A549 (cell line): ENCODE measurements around the gene SLC29A3. TPM values are rescaled to one million over a fixed set of nuclear protein-coding genes. Genes with fewer than 3 reads are reported as not detected.

Experiments
- ATAC-seq, 2 experiments: fragments of 200-7000 bp in 1 of 2; fragments of >200 bp in 1 of 2; cut with Nextera tagmentation in 1 of 2; cut with Tn5 transposase in 1 of 2; 3 replicates each; pipeline versions ENCODE4 v1.8.0 to v1.9.1; 2018 to 2020; ENCODE audit warnings: mild to moderate bottlenecking in 1 of 2, moderate library complexity in 1 of 2
- CTCF ChIA-PET: fragments of 300-600 bp; sonication (Branson Sonifier 250); formaldehyde crosslinking; extraction: SDS; loops from one replicate; lab custom pipeline; 2021; ENCODE audit warnings: antibody characterized with exemption, inconsistent platforms; lab: Yijun Ruan, JAX
- POLR2A ChIA-PET: fragments of 350-600 bp; formaldehyde crosslinking; extraction: SDS; loops from one replicate; lab custom pipeline; 2021; ENCODE audit warnings: antibody characterized with exemption, inconsistent platforms; lab: Yijun Ruan, JAX
- DNase-seq, 2 experiments: peaks; one replicate each; pipeline versions ENCODE4 v3.0.0 to v3.0.0-alpha.2; 2011 to 2016; ENCODE audit warnings: low read depth in 1 of 2, low spot score in 1 of 2
- FAIRE-seq: peaks from 2 replicates; lab custom pipeline; 2011; peaks lifted over from hg19 to GRCh38; lab: Jason Lieb, UNC
- H3K27ac ChIP-seq, 2 experiments: fragments of >200 bp; sonication (Bioruptor Twin); formaldehyde crosslinking; 3 replicates each; pipeline ENCODE4 v1.5.1; 2016 to 2017
- H3K4me1 ChIP-seq: fragments of >200 bp; sonication (Bioruptor Twin); formaldehyde crosslinking; 3 replicates; pipeline ENCODE4 v1.6.1; 2016
- H3K4me2 ChIP-seq: fragments of >200 bp; sonication (Bioruptor Twin); formaldehyde crosslinking; 3 replicates; pipeline ENCODE4 v1.6.1; 2016
- H3K4me3 ChIP-seq: fragments of >200 bp; sonication (Bioruptor Twin); formaldehyde crosslinking; 3 replicates; pipeline ENCODE4 v1.5.1; 2016
- H3K9me3 ChIP-seq: fragments of >200 bp; sonication (Bioruptor Twin); formaldehyde crosslinking; 3 replicates; pipeline ENCODE4 v1.6.1; 2016
- CEBPB ChIP-seq, 2 experiments: fragments of >200 bp in 1 of 2; sonication (Bioruptor Twin) in 1 of 2; formaldehyde crosslinking in 1 of 2; IDR thresholded peaks; 2 replicates each; pipeline ENCODE4 v1.6.1; 2012 to 2016
- FOSL2 ChIP-seq, 2 experiments: fragments of 450-650 bp in 1 of 2; fragments of >200 bp in 1 of 2; sonication (Bioruptor Twin) in 1 of 2; formaldehyde crosslinking; IDR thresholded peaks; 2 replicates each; pipeline versions ENCODE4 v1.5.0 to v1.6.1; 2016 to 2020; ENCODE audit warnings: mild to moderate bottlenecking in 1 of 2, moderate library complexity in 1 of 2
- FOXS1 ChIP-seq: fragments of 250-450 bp; sonication (Bioruptor Pico); IDR thresholded peaks from 2 replicates; pipeline ENCODE4 v1.5.0; 2020; ENCODE audit warnings: mild to moderate bottlenecking, moderate library complexity
- HOXA7 ChIP-seq: fragments of 250-450 bp; sonication (Bioruptor Pico); IDR thresholded peaks from 2 replicates; pipeline ENCODE4 v1.5.0; 2020; ENCODE audit warnings: mild to moderate bottlenecking, moderate library complexity
- KDM1A ChIP-seq: fragments of 200-600 bp; sonication (generic); IDR thresholded peaks from 2 replicates; pipeline ENCODE4 v1.6.1; 2016; ENCODE audit warnings: low read depth, mild to moderate bottlenecking
- MAZ ChIP-seq: fragments of 150-350 bp; IDR thresholded peaks from 2 replicates; pipeline ENCODE4 v1.6.1; 2014; ENCODE audit warnings: antibody characterized with exemption, low read depth, low read length, borderline replicate concordance
- NR3C1 ChIP-seq: fragments of >200 bp; sonication (Bioruptor Twin); formaldehyde crosslinking; IDR thresholded peaks from 3 replicates; pipeline ENCODE4 v1.6.1; 2017
- POLR2AphosphoS2 ChIP-seq: conservative IDR thresholded peaks from 2 replicates; pipeline ENCODE4 v1.6.1; 2012; ENCODE audit warnings: low read length, improper control_type of control experiment, inconsistent platforms
- TFCP2L1 ChIP-seq: fragments of 250-450 bp; sonication (Bioruptor Pico); IDR thresholded peaks from 2 replicates; pipeline ENCODE4 v1.5.0; 2021; ENCODE audit warnings: mild to moderate bottlenecking
- TP53 ChIP-seq: fragments of 250-450 bp; sonication (Bioruptor Pico); IDR thresholded peaks from 2 replicates; pipeline ENCODE4 v1.5.0; 2021; ENCODE audit warnings: mild to moderate bottlenecking, moderate library complexity
- ZNF302 ChIP-seq: fragments of 250-450 bp; sonication (Bioruptor Pico); IDR thresholded peaks from 2 replicates; pipeline ENCODE4 v1.9.0; 2021; ENCODE audit warnings: inconsistent platforms, mild to moderate bottlenecking, moderate library complexity
- WGBS: methylation state at CpG from one replicate; pipeline ENCODE4 v1.1.6; 2017; ENCODE audit errors: missing lambda C conversion rate; 5-methylcytosine and 5-hydroxymethylcytosine counted together
- polyA plus RNA-seq, 4 experiments: library from polyadenylated mRNA; depleted of rRNA in 3 of 4; stranded (reverse); fragments of >200 nt; fragmentation: RNase III in 1 of 4; extraction: RNeasy Plus Mini Kit Qiagen cat#74134 plus additional on column Dnase treatment in 1 of 4; gene quantifications; 2 replicates in 3 of 4; 3 replicates in 1 of 4; pipeline ENCODE4 v1.2.3, GENCODE V29; 2011 to 2017
- TF ChIP-seq, protein P1 (sequence below): fragments of >200 bp; sonication (Bioruptor Twin); formaldehyde crosslinking; IDR thresholded peaks from 3 replicates; pipeline ENCODE4 v1.6.1; 2016
- TF ChIP-seq, protein P2 (sequence below): fragments of >200 bp; sonication (Bioruptor Twin); formaldehyde crosslinking; IDR thresholded peaks from 2 replicates; pipeline ENCODE4 v1.6.1; 2016
- TF ChIP-seq, protein P3 (sequence below): fragments of 200-600 bp; sonication (generic); IDR thresholded peaks from 2 replicates; pipeline ENCODE4 v1.6.1; 2016; ENCODE audit warnings: antibody characterized with exemption, mild to moderate bottlenecking, moderate library complexity
- TF ChIP-seq, protein P4 (sequence below): fragments of 250-450 bp; sonication (Bioruptor Pico); IDR thresholded peaks from 2 replicates; pipeline ENCODE4 v1.5.0; 2020; ENCODE audit warnings: low read depth, mild to moderate bottlenecking, moderate library complexity
- TF ChIP-seq, protein P5 (sequence below): fragments of 450-650 bp; IDR thresholded peaks from 2 replicates; pipeline ENCODE4 v1.6.1; 2014; ENCODE audit warnings: antibody characterized with exemption

SLC29A3 gene
- polyA plus RNA-seq, 2 of the 4 experiments (the other 2 are of a cell fraction), result 7.2 to 11.4 TPM

DNA sequence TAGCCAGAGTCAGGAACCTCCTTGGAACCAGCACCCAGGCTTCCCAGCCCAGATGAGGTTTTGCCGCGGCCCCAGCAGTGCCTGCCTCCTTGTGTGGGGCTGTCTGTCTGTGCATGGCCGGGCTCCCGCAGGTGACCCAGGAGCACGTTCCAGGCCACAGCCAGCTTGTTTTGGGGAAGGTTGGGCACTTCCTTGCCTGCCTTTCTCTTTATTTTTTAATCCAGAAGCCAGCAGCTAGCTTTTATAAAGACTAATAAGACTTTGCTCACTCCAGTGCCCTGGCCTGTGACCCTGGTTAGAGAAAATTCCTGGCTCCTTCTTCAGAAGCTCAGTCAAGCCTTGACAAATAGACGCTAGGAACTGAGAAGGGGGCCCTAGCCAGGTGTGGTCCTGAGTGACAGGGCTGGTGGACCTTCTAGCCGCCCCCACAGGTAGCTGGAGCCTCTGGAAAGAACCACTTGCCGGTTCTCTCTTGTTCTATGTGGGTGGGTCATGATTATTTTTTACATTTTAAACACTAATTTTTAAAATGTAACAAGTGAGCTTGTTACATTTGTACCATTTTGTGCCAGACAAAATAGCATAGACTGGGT lies 837 bp downstream of the SLC29A3 start:
- FAIRE-seq, result no peak
- POLR2A ChIA-PET, result interaction anchor here (0.9 to 2.6 kb wide), 6 partner anchors 9 to 388 kb away, joined by 3 to 36 read pairs (median 16); partner anchors contain the start of gene CDH23
- peak overlapping the region; percentile 82 for H3K4me2 ChIP-seq
- H3K4me3 ChIP-seq, result peak overlapping the region; percentile 78
- ATAC-seq, result peak; percentile 40 to 58; a peak in 5 of 6 replicates
- H3K4me1 ChIP-seq, result peaks cover 11% of the 10 kb centered on the region
- peak overlapping the region; percentile 89 to 96 for H3K27ac ChIP-seq
- H3K9me3 ChIP-seq, result no peaks in the 10 kb centered on the region
- 58% methylated on average over 5 of the region's 8 CpGs for WGBS
- TF ChIP-seq, protein P1, sequence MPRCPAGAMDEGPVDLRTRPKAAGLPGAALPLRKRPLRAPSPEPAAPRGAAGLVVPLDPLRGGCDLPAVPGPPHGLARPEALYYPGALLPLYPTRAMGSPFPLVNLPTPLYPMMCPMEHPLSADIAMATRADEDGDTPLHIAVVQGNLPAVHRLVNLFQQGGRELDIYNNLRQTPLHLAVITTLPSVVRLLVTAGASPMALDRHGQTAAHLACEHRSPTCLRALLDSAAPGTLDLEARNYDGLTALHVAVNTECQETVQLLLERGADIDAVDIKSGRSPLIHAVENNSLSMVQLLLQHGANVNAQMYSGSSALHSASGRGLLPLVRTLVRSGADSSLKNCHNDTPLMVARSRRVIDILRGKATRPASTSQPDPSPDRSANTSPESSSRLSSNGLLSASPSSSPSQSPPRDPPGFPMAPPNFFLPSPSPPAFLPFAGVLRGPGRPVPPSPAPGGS, result no peak
- no peak for TF ChIP-seq CEBPB (IDR thresholded peaks at IDR 0.05)
- no peak for TF ChIP-seq TP53
- no peak for TF ChIP-seq MAZ
- TF ChIP-seq, protein P2, sequence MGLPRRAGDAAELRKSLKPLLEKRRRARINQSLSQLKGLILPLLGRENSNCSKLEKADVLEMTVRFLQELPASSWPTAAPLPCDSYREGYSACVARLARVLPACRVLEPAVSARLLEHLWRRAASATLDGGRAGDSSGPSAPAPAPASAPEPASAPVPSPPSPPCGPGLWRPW, result no peak
- no peak for TF ChIP-seq KDM1A
- TF ChIP-seq NR3C1, result no peak
- TF ChIP-seq TFCP2L1 (CRISPR knock-in tag), result no peak
- TF ChIP-seq, protein P3, sequence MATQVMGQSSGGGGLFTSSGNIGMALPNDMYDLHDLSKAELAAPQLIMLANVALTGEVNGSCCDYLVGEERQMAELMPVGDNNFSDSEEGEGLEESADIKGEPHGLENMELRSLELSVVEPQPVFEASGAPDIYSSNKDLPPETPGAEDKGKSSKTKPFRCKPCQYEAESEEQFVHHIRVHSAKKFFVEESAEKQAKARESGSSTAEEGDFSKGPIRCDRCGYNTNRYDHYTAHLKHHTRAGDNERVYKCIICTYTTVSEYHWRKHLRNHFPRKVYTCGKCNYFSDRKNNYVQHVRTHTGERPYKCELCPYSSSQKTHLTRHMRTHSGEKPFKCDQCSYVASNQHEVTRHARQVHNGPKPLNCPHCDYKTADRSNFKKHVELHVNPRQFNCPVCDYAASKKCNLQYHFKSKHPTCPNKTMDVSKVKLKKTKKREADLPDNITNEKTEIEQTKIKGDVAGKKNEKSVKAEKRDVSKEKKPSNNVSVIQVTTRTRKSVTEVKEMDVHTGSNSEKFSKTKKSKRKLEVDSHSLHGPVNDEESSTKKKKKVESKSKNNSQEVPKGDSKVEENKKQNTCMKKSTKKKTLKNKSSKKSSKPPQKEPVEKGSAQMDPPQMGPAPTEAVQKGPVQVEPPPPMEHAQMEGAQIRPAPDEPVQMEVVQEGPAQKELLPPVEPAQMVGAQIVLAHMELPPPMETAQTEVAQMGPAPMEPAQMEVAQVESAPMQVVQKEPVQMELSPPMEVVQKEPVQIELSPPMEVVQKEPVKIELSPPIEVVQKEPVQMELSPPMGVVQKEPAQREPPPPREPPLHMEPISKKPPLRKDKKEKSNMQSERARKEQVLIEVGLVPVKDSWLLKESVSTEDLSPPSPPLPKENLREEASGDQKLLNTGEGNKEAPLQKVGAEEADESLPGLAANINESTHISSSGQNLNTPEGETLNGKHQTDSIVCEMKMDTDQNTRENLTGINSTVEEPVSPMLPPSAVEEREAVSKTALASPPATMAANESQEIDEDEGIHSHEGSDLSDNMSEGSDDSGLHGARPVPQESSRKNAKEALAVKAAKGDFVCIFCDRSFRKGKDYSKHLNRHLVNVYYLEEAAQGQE, result no peak
- TF ChIP-seq ZNF302 (CRISPR knock-in tag), result no peak
- TF ChIP-seq POLR2AphosphoS2, result no peak
- TF ChIP-seq FOXS1 (CRISPR knock-in tag), result no peak
- TF ChIP-seq, protein P4, sequence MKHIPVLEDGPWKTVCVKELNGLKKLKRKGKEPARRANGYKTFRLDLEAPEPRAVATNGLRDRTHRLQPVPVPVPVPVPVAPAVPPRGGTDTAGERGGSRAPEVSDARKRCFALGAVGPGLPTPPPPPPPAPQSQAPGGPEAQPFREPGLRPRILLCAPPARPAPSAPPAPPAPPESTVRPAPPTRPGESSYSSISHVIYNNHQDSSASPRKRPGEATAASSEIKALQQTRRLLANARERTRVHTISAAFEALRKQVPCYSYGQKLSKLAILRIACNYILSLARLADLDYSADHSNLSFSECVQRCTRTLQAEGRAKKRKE (CRISPR knock-in tag), result no peak
- TF ChIP-seq, protein P5, sequence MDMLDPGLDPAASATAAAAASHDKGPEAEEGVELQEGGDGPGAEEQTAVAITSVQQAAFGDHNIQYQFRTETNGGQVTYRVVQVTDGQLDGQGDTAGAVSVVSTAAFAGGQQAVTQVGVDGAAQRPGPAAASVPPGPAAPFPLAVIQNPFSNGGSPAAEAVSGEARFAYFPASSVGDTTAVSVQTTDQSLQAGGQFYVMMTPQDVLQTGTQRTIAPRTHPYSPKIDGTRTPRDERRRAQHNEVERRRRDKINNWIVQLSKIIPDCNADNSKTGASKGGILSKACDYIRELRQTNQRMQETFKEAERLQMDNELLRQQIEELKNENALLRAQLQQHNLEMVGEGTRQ, result no peak
- TF ChIP-seq HOXA7 (CRISPR knock-in tag), result no peak
- DNase-seq, result no peak
- CTCF ChIA-PET, result interaction anchor here (0.5 to 44.0 kb wide), 44 partner anchors 10 to 577 kb away, joined by 3 to 977 read pairs (median 4); partner anchors contain the start of genes CDH23 and VSIR

DNA sequence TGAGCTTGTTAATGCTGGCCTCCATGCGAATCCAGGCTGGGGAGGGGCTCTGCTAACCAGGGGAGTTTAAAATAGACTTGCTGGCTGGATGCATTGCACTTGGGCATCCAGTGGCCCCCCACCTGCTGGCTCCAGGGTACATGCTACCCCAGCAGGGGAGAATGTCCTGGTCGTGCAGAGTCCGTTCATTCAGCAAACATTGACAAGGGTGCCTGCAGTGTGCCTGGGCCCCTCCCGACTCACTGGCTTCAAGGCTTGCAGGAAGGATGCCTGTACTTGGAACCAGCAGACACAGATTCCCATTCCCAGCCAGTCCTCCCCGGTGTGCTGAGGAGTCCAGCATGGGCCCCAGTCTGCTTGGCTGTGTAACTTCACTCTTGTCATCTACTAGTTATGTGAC lies 1.5 kb downstream of the SLC29A3 start:
- ATAC-seq (no peak), FAIRE-seq (no peak)
- POLR2A ChIA-PET, result interaction anchor here (2.6 kb wide), 1 partner anchor 57 kb away, joined by 36 read pairs; no protein-coding TSS in a partner anchor

More for the DNA sequence above, 1.5 kb downstream of the SLC29A3 start:
- 81% methylated on average over 5 of the region's 5 CpGs for WGBS
- Histone ChIP-seq H3K4me1 (peaks cover 11% of the 10 kb centered on the region), H3K9me3 (no peaks in the 10 kb centered on the region), H3K4me2 (peak overlapping the region; percentile 82), H3K27ac (peak overlapping the region in 1 of 2 experiments; percentile 96; a peak in 2 of 6 replicates), H3K4me3 (no peak overlapping the region)
- TF ChIP-seq FOSL2 (IDR thresholded peaks at IDR 0.05), result no peak
- no peak for TF ChIP-seq FOSL2 (CRISPR knock-in tag; IDR thresholded peaks at IDR 0.05)
- CTCF ChIA-PET, result interaction anchor here (0.7 to 44.0 kb wide), 18 partner anchors 10 to 468 kb away, joined by 3 to 977 read pairs (median 16); partner anchors contain the start of gene CDH23
- no peak for DNase-seq
